WTC11 (cell line): ENCODE data around the gene BRME1.

Experiments used
- CTCF ChIP-seq: fragments of 200-600 bp; IDR thresholded peaks from 2 replicates; pipeline ENCODE4 v1.8.0; 2022; ENCODE audit warnings: antibody characterized with exemption
- ZNF121 ChIP-seq: sonication (generic); formaldehyde crosslinking; IDR thresholded peaks from 2 replicates; pipeline ENCODE4 v1.8.0; 2023; ENCODE audit warnings: missing genetic modification reagents

GRCh38 chr19:13929956-13930355 is 24.0 kb upstream of the BRME1 start:
- TF ChIP-seq CTCF (no peak), ZNF121 (CRISPR knock-in tag) (no peak)
